SK-N-SH treated with all-trans-retinoic acid at 6 μM for 48 hours (cell line): ENCODE data around the gene COG1.

Experiments
- ATAC-seq: fragments of 200-7000 bp; cut with Tn5 transposase; 3 replicates; pipeline ENCODE4 v1.9.1; 2020; ENCODE audit warnings: mild to moderate bottlenecking, moderate library complexity
- ARNTL ChIP-seq: fragments of 450-650 bp; formaldehyde crosslinking; IDR thresholded peaks from 2 replicates; pipeline ENCODE4 v1.5.0; 2020; ENCODE audit warnings: low read depth, mild to moderate bottlenecking, moderate library complexity, borderline replicate concordance
- BACH2 ChIP-seq: fragments of 250-450 bp; sonication (Bioruptor Pico); IDR thresholded peaks from 2 replicates; pipeline ENCODE4 v1.9.0; 2021; ENCODE audit warnings: mild to moderate bottlenecking, borderline replicate concordance
- CSDC2 ChIP-seq: fragments of 250-450 bp; sonication (Bioruptor Pico); IDR thresholded peaks from 2 replicates; pipeline ENCODE4 v1.5.0; 2020; ENCODE audit warnings: mild to moderate bottlenecking, moderate library complexity
- ESRRG ChIP-seq: fragments of 250-450 bp; sonication (Bioruptor Pico); IDR thresholded peaks from 2 replicates; pipeline ENCODE4 v1.6.1; 2021; ENCODE audit warnings: mild to moderate bottlenecking
- ISL1 ChIP-seq: fragments of 250-450 bp; sonication (Bioruptor Pico); IDR thresholded peaks from 2 replicates; pipeline ENCODE4 v2.1.2; 2022; ENCODE audit warnings: mild to moderate bottlenecking, moderate library complexity
- OSR1 ChIP-seq: fragments of 250-450 bp; sonication (Bioruptor Pico); IDR thresholded peaks from 2 replicates; pipeline ENCODE4 v1.8.0; 2022; ENCODE audit warnings: moderate library complexity, mild to moderate bottlenecking, inconsistent platforms
- PPARA ChIP-seq: fragments of 250-450 bp; sonication (Bioruptor Pico); IDR thresholded peaks from 2 replicates; pipeline ENCODE4 v1.5.0; 2020; ENCODE audit warnings: mild to moderate bottlenecking, borderline replicate concordance
- SNAI2 ChIP-seq: fragments of 250-450 bp; sonication (Bioruptor Pico); IDR thresholded peaks from 2 replicates; pipeline ENCODE4 v1.5.0; 2020; ENCODE audit warnings: mild to moderate bottlenecking, moderate library complexity
- TCF4 ChIP-seq: fragments of 250-450 bp; sonication (Bioruptor Pico); IDR thresholded peaks from 2 replicates; pipeline ENCODE4 v1.8.0; 2021; ENCODE audit warnings: mild to moderate bottlenecking, moderate library complexity, borderline replicate concordance
- TOX ChIP-seq: fragments of 250-450 bp; sonication (Bioruptor Pico); IDR thresholded peaks from 2 replicates; pipeline ENCODE4 v1.8.0; 2021; ENCODE audit warnings: mild to moderate bottlenecking, moderate library complexity, borderline replicate concordance
- ZC3H10 ChIP-seq: fragments of 250-450 bp; sonication (Bioruptor Pico); IDR thresholded peaks from 2 replicates; pipeline ENCODE4 v1.5.1; 2021; ENCODE audit warnings: mild to moderate bottlenecking, moderate library complexity
- ZFP3 ChIP-seq: fragments of 250-450 bp; sonication (Bioruptor Pico); IDR thresholded peaks from 2 replicates; pipeline ENCODE4 v1.5.0; 2020; ENCODE audit warnings: mild to moderate bottlenecking, moderate library complexity
- ZNF70 ChIP-seq: fragments of 450-650 bp; formaldehyde crosslinking; IDR thresholded peaks from 2 replicates; pipeline ENCODE4 v1.5.0; 2020; ENCODE audit warnings: mild to moderate bottlenecking, moderate library complexity
- ZNF8 ChIP-seq: fragments of 450-650 bp; formaldehyde crosslinking; IDR thresholded peaks from 2 replicates; pipeline ENCODE4 v1.5.0; 2020; ENCODE audit warnings: mild to moderate bottlenecking, moderate library complexity
- TF ChIP-seq, protein P1 (sequence below): fragments of 250-450 bp; sonication (Bioruptor Pico); IDR thresholded peaks from 2 replicates; pipeline ENCODE4 v1.8.0; 2021; ENCODE audit warnings: low read depth, mild to moderate bottlenecking, moderate library complexity, borderline replicate concordance
- TF ChIP-seq, protein P2 (sequence below): fragments of 250-450 bp; sonication (Bioruptor Pico); IDR thresholded peaks from 2 replicates; pipeline ENCODE4 v1.5.0; 2020; ENCODE audit warnings: mild to moderate bottlenecking, moderate library complexity
- TF ChIP-seq, protein P3 (sequence below): fragments of 250-450 bp; sonication (Bioruptor Pico); IDR thresholded peaks from 2 replicates; pipeline ENCODE4 v1.5.1; 2021; ENCODE audit warnings: mild to moderate bottlenecking, moderate library complexity
- TF ChIP-seq, protein P4 (sequence below): fragments of 250-450 bp; sonication (Bioruptor Pico); IDR thresholded peaks from 2 replicates; pipeline ENCODE4 v1.8.0; 2020; ENCODE audit warnings: mild to moderate bottlenecking, moderate library complexity, borderline replicate concordance

COG1 gene

DNA sequence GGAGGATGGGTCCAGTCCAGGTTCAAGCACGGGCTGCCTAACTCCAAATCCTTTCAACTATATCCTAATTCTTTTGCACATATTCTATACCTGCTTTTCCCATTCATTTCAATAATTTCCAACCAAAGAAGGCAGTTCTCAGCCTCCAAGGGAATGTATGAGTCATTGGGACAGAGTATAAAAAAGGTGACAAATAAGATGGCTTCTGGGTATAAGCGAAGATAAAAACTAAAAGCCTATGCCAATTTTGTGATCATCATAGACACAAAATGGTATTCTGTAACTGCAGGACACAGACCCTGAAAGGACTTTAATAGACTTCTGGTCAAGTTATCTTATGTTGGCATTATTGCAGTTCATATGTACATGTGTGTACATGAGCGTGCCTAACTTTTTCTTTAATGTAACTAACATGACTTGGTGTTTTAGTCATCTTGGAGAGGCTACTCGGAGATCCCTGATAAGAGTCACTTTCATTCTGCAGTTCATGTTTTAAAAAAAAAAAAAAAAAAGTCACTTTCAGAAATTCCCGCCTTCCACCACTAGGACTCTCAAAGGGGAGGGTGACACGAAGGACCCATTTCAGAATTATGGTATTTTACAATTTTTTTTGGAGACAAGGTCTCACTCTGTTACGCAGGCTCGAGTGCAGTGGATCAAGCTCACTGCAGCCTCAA lies 17.3 kb downstream of the COG1 start:
- TF ChIP-seq TOX (CRISPR knock-in tag) (no peak), CSDC2 (no peak), ZFP3 (CRISPR knock-in tag) (no peak)
- TF ChIP-seq, protein P1, sequence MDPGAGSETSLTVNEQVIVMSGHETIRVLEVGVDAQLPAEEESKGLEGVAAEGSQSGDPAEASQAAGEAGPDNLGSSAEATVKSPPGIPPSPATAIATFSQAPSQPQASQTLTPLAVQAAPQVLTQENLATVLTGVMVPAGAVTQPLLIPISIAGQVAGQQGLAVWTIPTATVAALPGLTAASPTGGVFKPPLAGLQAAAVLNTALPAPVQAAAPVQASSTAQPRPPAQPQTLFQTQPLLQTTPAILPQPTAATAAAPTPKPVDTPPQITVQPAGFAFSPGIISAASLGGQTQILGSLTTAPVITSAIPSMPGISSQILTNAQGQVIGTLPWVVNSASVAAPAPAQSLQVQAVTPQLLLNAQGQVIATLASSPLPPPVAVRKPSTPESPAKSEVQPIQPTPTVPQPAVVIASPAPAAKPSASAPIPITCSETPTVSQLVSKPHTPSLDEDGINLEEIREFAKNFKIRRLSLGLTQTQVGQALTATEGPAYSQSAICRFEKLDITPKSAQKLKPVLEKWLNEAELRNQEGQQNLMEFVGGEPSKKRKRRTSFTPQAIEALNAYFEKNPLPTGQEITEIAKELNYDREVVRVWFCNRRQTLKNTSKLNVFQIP (CRISPR knock-in tag), result no peak
- ATAC-seq, result peak; percentile 30

DNA sequence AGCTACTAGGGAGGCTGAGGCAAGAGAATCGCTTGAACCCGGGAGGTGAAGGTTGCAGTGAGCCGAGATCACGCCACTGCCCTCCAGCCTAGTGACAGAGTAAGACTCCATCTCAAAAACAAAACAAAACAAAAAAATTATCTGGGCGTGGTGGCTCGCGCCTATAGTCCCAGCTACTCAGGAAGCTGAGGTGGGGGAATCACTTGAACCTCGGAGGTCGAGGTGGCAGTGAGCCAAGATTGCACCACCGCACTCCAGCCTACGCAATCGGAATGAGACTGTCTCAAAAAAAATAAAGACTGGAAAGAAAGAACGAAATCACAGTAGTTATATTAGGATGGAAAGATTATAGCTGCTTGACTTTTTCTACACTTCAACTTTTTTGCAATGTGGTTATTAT lies 18.9 kb downstream of the COG1 start:
- TF ChIP-seq ZFP3 (CRISPR knock-in tag) (no peak), BACH2 (CRISPR knock-in tag) (no peak), ZNF70 (no peak)
- ATAC-seq, result no peak

DNA sequence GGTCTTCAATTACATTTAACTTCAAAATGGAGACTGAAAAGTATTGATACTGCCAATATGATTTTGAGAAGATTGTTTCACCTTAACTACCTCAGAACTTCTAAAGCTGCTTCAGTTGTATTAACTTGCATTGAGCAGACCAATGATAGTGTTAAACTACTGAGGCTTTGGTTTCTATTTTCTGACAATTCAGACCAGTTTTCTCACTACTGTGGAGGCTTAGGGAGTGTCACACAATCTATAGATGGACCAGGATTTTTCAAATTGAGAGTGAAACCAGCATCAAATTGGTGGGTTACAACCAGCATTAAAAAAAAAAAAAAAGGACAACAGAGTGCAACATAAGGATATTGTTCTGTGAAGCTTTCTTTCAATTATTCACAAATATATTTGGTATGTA lies 21.2 kb downstream of the COG1 start:
- TF ChIP-seq, protein P2, sequence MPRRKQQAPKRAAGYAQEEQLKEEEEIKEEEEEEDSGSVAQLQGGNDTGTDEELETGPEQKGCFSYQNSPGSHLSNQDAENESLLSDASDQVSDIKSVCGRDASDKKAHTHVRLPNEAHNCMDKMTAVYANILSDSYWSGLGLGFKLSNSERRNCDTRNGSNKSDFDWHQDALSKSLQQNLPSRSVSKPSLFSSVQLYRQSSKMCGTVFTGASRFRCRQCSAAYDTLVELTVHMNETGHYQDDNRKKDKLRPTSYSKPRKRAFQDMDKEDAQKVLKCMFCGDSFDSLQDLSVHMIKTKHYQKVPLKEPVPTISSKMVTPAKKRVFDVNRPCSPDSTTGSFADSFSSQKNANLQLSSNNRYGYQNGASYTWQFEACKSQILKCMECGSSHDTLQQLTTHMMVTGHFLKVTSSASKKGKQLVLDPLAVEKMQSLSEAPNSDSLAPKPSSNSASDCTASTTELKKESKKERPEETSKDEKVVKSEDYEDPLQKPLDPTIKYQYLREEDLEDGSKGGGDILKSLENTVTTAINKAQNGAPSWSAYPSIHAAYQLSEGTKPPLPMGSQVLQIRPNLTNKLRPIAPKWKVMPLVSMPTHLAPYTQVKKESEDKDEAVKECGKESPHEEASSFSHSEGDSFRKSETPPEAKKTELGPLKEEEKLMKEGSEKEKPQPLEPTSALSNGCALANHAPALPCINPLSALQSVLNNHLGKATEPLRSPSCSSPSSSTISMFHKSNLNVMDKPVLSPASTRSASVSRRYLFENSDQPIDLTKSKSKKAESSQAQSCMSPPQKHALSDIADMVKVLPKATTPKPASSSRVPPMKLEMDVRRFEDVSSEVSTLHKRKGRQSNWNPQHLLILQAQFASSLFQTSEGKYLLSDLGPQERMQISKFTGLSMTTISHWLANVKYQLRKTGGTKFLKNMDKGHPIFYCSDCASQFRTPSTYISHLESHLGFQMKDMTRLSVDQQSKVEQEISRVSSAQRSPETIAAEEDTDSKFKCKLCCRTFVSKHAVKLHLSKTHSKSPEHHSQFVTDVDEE, result no peak
- TF ChIP-seq TCF4 (CRISPR knock-in tag) (no peak), BACH2 (CRISPR knock-in tag) (no peak), PPARA (CRISPR knock-in tag) (no peak), ZC3H10 (CRISPR knock-in tag) (no peak), ARNTL (CRISPR knock-in tag) (no peak), ZFP3 (CRISPR knock-in tag) (no peak), ZNF70 (no peak), ESRRG (CRISPR knock-in tag) (no peak)
- TF ChIP-seq, protein P1 (CRISPR knock-in tag), result no peak
- TF ChIP-seq, protein P3, sequence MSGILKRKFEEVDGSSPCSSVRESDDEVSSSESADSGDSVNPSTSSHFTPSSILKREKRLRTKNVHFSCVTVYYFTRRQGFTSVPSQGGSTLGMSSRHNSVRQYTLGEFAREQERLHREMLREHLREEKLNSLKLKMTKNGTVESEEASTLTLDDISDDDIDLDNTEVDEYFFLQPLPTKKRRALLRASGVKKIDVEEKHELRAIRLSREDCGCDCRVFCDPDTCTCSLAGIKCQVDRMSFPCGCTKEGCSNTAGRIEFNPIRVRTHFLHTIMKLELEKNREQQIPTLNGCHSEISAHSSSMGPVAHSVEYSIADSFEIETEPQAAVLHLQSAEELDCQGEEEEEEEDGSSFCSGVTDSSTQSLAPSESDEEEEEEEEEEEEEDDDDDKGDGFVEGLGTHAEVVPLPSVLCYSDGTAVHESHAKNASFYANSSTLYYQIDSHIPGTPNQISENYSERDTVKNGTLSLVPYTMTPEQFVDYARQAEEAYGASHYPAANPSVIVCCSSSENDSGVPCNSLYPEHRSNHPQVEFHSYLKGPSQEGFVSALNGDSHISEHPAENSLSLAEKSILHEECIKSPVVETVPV (CRISPR knock-in tag), result no peak
- ATAC-seq, result no peak

DNA sequence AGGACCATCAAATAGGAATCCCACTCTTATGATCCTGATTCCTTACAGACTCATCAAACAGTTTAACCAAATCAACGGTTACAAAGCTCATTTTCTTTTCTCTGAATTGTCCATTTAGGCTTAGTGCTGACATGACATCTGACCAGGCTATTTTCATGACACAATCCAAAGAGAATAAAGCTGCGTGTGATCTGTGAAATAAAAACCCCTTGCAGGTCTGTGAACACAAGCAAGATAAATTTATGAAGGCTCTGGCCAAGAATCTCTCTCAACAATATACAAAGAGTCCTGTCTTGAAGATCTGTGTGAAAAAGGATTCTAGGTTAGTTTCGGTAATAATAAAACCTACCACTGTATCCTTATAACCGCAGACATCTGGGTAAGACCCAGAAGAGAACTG lies 22.0 kb downstream of the COG1 start:
- TF ChIP-seq OSR1 (CRISPR knock-in tag) (no peak), ZNF70 (no peak), ISL1 (no peak), SNAI2 (no peak), CSDC2 (no peak), ESRRG (CRISPR knock-in tag) (no peak), ZNF8 (CRISPR knock-in tag) (no peak)
- TF ChIP-seq, protein P4, sequence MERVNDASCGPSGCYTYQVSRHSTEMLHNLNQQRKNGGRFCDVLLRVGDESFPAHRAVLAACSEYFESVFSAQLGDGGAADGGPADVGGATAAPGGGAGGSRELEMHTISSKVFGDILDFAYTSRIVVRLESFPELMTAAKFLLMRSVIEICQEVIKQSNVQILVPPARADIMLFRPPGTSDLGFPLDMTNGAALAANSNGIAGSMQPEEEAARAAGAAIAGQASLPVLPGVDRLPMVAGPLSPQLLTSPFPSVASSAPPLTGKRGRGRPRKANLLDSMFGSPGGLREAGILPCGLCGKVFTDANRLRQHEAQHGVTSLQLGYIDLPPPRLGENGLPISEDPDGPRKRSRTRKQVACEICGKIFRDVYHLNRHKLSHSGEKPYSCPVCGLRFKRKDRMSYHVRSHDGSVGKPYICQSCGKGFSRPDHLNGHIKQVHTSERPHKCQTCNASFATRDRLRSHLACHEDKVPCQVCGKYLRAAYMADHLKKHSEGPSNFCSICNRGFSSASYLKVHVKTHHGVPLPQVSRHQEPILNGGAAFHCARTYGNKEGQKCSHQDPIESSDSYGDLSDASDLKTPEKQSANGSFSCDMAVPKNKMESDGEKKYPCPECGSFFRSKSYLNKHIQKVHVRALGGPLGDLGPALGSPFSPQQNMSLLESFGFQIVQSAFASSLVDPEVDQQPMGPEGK, result no peak
- TF ChIP-seq, protein P1 (CRISPR knock-in tag), result no peak
- TF ChIP-seq, all 23 proteins: peak for 0
- ATAC-seq, result no peak
